ENCODE data around the gene DDX49. TPM values are rescaled to one million over a fixed set of nuclear protein-coding genes. Genes with fewer than 3 reads are reported as not detected.

DDX49 gene
- total and polyA plus RNA-seq, 5 experiments from 2014 or later = 21.7 to 46.4 (median 37.5) TPM

DNA sequence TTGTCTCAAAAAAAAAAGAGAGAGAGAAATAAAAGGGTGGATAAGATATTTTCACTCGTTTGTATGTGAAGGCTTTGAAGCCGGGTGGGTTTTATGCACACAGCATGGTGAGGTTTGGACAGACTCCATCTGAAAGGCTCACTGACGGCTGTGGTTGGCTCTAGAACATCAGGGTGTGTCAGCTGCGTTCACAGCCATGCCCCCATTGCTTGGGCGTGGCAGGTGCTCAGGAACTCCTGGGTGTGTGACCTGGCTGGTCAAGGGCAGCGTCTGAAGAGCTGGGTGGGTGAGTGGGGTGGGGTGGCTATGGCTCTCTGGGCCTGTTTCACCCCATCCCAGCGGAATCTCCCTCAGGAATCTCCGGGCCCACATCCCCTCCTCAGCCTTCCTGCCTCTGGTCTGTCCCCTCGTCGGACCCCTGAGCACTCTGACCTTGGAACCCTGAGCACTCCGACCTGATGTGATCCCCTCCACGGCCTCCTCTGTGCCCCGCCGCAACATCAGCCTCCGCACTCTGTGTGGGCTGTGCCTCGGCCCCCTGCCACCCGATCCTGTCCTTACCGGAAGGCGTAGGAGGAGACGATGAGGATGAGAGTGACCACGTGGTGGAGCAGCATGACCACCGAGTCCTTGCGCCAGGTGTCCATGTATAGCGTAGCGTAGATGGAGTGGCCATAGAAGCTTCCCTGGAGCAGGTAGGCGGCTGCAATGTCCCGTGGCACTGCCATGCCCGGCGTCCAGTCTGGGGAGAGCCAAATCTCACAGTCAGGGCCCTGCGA is 35.8 kb upstream of the DDX49 start:
- Mint-ChIP-seq H3K4me3 (no peak overlapping the region), H3K27ac (no peak overlapping the region), H3K4me1 (peaks cover 0 to 2% (median under 1%) of the 10 kb centered on the region in 4 donors), H3K36me3 (no peaks in the 10 kb centered on the region), H3K27me3 (peaks cover 0 to 6% (median 3%) of the 10 kb centered on the region in 5 donors), H3K9me3 (no peaks in the 10 kb centered on the region)
- ATAC-seq = no peak
- no peak for DNase-seq
- POLR2A ChIA-PET = interaction anchor here (0.6 to 0.7 kb wide), 2 partner anchors 364 to 1582 kb away, joined by 3 to 8 read pairs; no protein-coding TSS in a partner anchor

- POLR2A ChIA-PET = interaction anchor here (0.7 kb wide), 1 partner anchor 953 kb away, joined by 6 read pairs; no protein-coding TSS in a partner anchor
- no peaks in the 10 kb centered on the region for H3K4me1 Mint-ChIP-seq
- no peak overlapping the region for H3K4me3 Mint-ChIP-seq
- ATAC-seq (no peak), DNase-seq (no peak)
- H3K36me3 Mint-ChIP-seq = no peaks in the 10 kb centered on the region
- H3K9me3 Mint-ChIP-seq = no peaks in the 10 kb centered on the region
- H3K27ac Mint-ChIP-seq = peak overlapping the region in 3 of 10 donors; percentile 24 to 38 (median 32)
- peaks cover 0 to 11% (median 3%) of the 10 kb centered on the region in 5 donors for H3K27me3 Mint-ChIP-seq
Measured at GRCh38 chr19:18886972-18887371, 32.5 kb upstream of the DDX49 start.

GRCh38 chr19:18889949-18890745 is 29.4 kb upstream of the DDX49 start:
- no peaks in the 10 kb centered on the region for H3K36me3 Mint-ChIP-seq
- H3K9me3 Mint-ChIP-seq = no peaks in the 10 kb centered on the region
- H3K4me3 Mint-ChIP-seq = no peak overlapping the region
- DNase-seq = no peak
- no peak overlapping the region for H3K27ac Mint-ChIP-seq
- POLR2A ChIA-PET = interaction anchor here (0.7 kb wide), 1 partner anchor 19 kb away, joined by 4 read pairs; no protein-coding TSS in a partner anchor
- peaks cover 0 to 2% (median 0%) of the 10 kb centered on the region in 4 donors for H3K4me1 Mint-ChIP-seq
- H3K27me3 Mint-ChIP-seq = peaks cover 3 to 25% (median 10%) of the 10 kb centered on the region in 5 donors
- no peak for ATAC-seq

DNA sequence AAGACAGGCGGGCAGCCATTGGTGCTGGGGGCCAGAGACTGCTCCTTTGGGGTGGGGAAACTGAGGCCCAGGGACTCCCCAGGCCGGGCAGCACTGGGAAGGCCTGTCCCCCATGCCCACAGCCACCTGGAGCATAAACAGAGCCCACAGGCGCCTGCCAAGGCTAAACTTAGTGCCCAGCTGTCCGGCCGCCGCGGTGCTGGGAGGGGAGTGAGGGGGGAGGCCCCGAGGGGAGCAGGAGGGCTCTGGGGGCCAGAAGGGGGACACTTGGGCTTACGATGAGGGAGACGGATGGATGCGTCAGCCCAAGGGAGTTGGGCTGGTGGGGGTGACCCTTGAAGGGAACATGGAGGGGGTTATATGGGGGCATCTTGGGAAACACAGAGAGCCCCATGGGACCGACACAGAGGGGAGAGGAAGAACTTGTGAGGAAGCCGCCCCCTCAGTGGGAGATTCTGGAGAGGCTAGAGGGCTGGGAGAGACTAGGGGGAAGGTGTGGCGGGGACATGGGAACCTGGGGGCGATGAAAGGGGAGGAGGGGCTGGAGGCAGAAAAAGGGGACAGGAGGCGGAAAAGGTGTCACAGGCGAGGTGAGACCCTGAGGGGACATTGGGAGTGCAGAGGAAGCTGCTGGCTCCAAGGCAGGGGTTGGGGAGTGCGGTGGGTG is 25.8 kb upstream of the DDX49 start:
- Mint-ChIP-seq H3K4me1 (peaks cover 4 to 15% (median 12%) of the 10 kb centered on the region in 4 donors), H3K9me3 (no peaks in the 10 kb centered on the region), H3K27me3 (peaks cover 11 to 32% (median 21%) of the 10 kb centered on the region in 5 donors), H3K36me3 (peaks cover 0 to 8% (median 3%) of the 10 kb centered on the region in 3 donors), H3K27ac (no peak overlapping the region), H3K4me3 (peak overlapping the region in 3 of 10 donors; percentile 22 to 57 (median 50))
- no peak for ATAC-seq
- DNase-seq = no peak
- POLR2A ChIA-PET = no interaction called here

DNA sequence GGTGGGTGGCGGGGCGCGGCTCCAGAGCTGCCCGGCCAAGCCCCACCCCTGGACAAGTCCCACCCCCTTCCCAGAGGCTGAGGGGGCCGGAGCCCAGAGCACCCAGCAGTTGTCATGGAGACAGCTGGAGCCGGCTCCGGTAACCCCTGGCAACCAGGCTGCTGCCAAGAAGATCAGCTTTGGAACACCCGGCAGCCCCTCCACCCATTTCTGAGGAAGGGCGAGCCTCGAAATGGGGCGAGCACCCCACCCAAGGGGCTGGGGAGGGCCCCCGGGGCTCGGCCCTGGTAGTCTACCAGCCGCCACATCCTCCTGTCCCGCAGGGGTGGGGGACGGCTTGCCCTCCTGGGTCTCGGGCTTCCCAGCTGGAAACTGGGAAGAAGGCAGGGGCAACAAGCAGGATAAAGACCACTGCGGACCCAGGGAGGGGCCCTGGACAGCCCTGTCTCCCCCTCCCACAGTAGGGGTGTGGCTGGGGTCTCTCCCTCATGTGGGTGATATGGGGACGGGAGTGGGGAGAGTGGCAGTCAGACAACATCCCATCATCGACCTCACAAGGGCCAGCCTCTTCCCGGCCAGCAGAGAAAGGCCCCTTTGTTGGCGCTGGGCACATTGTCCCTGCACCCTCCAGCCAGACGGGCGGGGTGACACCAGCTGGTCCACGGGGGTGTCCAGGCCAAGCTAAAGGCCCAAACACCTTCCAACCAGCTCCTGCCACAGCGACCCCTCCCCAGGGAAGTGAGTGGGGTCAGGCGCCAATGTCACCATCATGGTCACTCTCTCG is 25.1 kb upstream of the DDX49 start:
- Mint-ChIP-seq H3K4me3 (peak overlapping the region in 4 of 10 donors; percentile 26 to 46 (median 38)), H3K4me1 (peaks cover 4 to 15% (median 12%) of the 10 kb centered on the region in 4 donors), H3K27ac (no peak overlapping the region), H3K9me3 (no peaks in the 10 kb centered on the region), H3K27me3 (peaks cover 11 to 32% (median 21%) of the 10 kb centered on the region in 5 donors), H3K36me3 (peaks cover 0 to 10% (median 6%) of the 10 kb centered on the region in 3 donors)
- DNase-seq = no peak
- ATAC-seq = no peak
- POLR2A ChIA-PET = interaction anchor here (0.7 kb wide), 1 partner anchor 618 kb away, joined by 3 read pairs; no protein-coding TSS in a partner anchor

DNA sequence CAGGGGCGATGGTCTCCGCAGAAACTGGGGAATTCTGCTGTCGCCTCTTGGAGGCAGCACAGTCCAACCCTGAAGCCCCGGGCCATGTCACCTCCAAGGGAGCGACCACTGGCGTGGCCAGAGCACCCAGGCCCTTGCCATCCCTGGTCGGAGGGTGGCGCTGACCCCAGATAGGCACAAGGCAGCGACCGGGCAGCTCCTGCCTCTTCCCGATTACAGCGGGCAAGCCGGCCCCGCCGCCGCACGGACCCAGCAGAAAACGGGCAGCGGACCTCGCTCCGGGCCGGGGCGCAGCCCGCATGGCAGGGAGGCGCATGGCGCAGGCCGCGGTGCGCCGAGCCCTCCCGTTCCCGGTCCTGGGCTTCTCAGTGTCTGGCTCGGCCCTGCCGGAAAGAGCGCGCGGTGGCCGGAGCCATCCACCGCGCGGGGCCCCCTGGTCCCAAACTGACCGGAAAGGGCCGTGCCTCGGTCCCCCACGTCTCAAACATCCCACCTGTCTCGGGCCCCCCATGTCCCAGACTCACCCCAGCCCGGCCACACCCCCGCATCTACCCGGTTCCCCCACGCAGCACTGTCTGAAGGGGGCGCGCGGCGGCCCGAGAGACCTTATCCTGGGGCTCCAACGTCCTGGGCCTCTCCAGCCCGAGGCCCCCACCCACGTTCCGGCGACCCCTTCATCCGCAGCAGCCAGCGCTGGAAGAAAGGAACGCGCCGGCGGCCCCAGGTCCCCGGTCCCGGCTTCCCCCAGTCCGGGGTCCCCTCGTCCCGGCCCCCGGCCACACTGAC is 24.3 kb upstream of the DDX49 start:
- H3K9me3 Mint-ChIP-seq = no peaks in the 10 kb centered on the region
- H3K4me1 Mint-ChIP-seq = peaks cover 4 to 15% (median 12%) of the 10 kb centered on the region in 4 donors
- H3K36me3 Mint-ChIP-seq = peaks cover 0 to 17% (median 6%) of the 10 kb centered on the region in 3 donors
- H3K27ac Mint-ChIP-seq = no peak overlapping the region
- peak; percentile 45 to 56 for ATAC-seq
- H3K4me3 Mint-ChIP-seq = peak overlapping the region in 7 of 10 donors; percentile 28 to 73 (median 46)
- POLR2A ChIA-PET = interaction anchor here (0.6 to 0.7 kb wide), 2 partner anchors 617 to 621 kb away, joined by 3 to 4 read pairs; partner anchors contain the start of gene IQCN
- H3K27me3 Mint-ChIP-seq = peaks cover 11 to 31% (median 17%) of the 10 kb centered on the region in 5 donors
- DNase-seq = no peak

DNA sequence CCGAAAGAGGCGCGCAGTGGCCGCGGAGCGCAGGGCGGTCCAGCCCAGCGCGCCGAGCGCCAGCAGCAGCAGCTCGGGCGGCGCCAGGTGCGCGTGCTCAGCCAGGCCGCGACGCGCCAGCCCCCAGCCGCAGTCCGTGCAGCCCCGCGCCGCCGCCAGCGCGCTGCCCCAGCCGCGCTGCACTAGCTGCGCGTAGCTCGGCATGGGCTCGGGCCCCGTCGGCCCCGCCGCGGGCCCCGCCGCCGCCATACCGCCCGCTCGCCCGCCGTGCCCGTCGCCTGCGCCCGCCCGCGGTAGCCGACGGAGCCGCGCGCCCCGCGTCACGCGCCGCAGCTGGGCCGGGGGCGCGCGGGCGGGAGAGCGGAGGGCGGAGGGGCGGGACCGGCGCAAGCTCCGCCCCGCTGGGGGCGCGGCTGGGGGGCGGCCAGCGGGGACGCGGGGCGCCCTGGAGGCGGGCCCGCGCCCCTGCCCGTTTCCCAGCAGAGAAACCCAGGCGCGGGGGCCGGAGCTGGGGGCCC is 23.6 kb upstream of the DDX49 start, which contains the start of gene CERS1:
Gene CERS1 (minus strand): TSS at position 335 of the 518 bp plus-strand sequence. CDS start 86 bp downstream, at position 249.
- Mint-ChIP-seq H3K4me3 (peak within 1 kb of the TSS; percentile 52 to 92 (median 79)), H3K9me3 (no peaks in the 10 kb centered on the region), H3K4me1 (peaks cover 4 to 15% (median 12%) of the 10 kb centered on the region in 4 donors), H3K27ac (peak within 1 kb of the TSS in 1 of 10 donors; percentile 5), H3K36me3 (peaks cover 0 to 21% (median 8%) of the 10 kb centered on the region in 3 donors), H3K27me3 (peaks cover 11 to 31% (median 17%) of the 10 kb centered on the region in 5 donors)
- DNase-seq = peak in 1 of 10 donors; percentile 30
- POLR2A ChIA-PET = interaction anchor here (0.6 kb wide), 2 partner anchors 100 to 621 kb away, joined by 4 read pairs; partner anchors contain the start of gene IQCN
- peak; percentile 48 to 49 for ATAC-seq

DNA sequence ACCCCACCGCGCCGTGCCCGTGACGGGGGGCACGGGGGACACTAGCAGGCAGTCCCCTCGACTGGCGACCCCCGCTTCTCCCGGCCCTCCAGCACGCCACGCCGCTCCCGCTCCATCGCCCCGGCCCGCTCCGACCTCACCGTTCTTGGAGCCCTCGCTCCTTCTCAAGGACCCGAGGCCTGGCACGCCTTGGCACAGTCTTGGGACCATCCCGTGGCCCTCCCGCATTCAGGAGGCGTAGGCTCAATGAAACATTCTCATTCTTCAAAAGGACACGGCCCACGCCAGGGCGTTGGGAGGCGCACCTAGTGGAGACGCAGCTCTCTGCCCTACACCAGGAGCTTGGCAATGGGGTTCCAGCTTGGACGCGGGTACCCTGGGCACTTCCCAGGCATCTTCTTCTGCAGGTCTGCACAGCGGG is 23.1 kb upstream of the DDX49 start:
- Mint-ChIP-seq H3K4me1 (peaks cover 4 to 15% (median 12%) of the 10 kb centered on the region in 4 donors), H3K4me3 (peak overlapping the region; percentile 52 to 92 (median 79)), H3K27ac (peak overlapping the region in 1 of 10 donors; percentile 5), H3K36me3 (peaks cover 0 to 23% (median 11%) of the 10 kb centered on the region in 3 donors), H3K27me3 (peaks cover 11 to 31% (median 17%) of the 10 kb centered on the region in 5 donors), H3K9me3 (no peaks in the 10 kb centered on the region)
- DNase-seq = no peak
- POLR2A ChIA-PET = interaction anchor here (0.6 to 0.7 kb wide), 2 partner anchors 101 to 256 kb away, joined by 4 read pairs; no protein-coding TSS in a partner anchor
- no peak for ATAC-seq

DNA sequence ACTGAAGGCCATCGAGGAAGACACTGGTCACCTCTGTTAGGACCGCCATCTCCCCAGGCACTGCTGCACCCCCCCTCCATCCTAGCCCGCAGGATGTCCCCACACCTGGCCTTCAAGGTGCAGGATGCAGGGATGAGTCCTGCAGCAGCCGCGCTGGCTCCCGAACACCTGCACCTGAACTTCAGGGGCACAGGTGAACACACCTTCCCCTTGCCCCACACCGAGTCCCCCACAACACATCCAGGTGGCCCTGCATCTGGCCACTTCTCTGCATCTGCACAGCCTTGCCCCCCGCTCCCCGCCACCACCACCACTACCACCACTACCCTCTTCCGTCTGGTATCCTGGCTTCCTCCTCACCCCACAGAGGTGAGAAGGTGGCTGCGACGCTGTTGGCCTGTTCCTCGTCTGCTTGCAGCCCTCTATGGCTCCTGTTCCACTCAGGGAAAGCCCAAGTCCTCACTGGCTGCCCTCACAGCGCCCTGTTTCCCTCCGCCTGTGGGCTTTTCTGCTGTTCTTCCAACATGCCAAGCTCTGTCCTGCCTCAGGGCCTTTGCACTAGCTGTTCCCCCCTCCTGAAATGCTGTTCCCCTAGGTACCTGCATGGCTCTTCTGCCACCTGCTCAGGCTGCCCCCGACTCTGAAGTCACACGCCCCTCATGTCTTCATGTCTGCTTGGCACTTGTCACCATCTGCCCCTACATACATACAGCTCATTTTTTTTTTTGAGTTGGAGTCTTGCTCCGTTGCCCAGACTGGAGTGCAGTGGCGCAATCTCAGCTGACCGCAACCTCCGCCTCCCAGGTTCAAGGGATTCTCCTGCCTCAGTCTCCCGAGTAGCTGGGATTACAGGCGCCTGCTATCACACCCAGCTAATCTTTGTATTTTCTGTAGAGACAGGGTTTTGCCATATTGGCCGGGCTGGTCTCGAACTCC is 22.2 kb upstream of the DDX49 start:
- peaks cover 4 to 15% (median 12%) of the 10 kb centered on the region in 4 donors for H3K4me1 Mint-ChIP-seq
- ATAC-seq = no peak

More for the DNA sequence above, 22.2 kb upstream of the DDX49 start:
- no peak for DNase-seq
- Mint-ChIP-seq H3K36me3 (peaks cover 0 to 28% (median 15%) of the 10 kb centered on the region in 3 donors), H3K27me3 (peaks cover 11 to 30% (median 17%) of the 10 kb centered on the region in 5 donors), H3K9me3 (no peaks in the 10 kb centered on the region), H3K4me3 (peak overlapping the region in 8 of 10 donors; percentile 55 to 92 (median 78)), H3K27ac (peak overlapping the region in 2 of 10 donors; percentile 0 to 58)
- POLR2A ChIA-PET = interaction anchor here (0.6 to 1.3 kb wide), 2 partner anchors 20 to 22 kb away, joined by 3 to 6 read pairs; partner anchors contain the start of genes COPE and DDX49

Measured in naive thymus-derived CD8-positive, alpha-beta T cell (primary cell).